HL-60 (cell line): ENCODE measurements around the gene SOS2.

Experiments used
- DNase-seq, 2 experiments: peaks; one replicate each; pipeline ENCODE4 v3.0.0-alpha.2; 2010 to 2020; ENCODE audit warnings: low read depth in 1 of 2, low spot score in 1 of 2
- H3K27ac ChIP-seq: fragments of 250-450 bp; sonication (Bioruptor Pico); replicated peaks from 2 replicates; pipeline ENCODE4 v1.5.1; 2020; ENCODE audit warnings: mild to moderate bottlenecking, moderate library complexity
- H3K27me3 ChIP-seq: fragments of 250-450 bp; sonication (Bioruptor Pico); 2 replicates; pipeline ENCODE4 v1.5.1; 2021; ENCODE audit warnings: mild to moderate bottlenecking, moderate library complexity; ENCODE audit not compliant: insufficient read depth, poor library complexity, severe bottlenecking
- H3K4me3 ChIP-seq: replicated peaks from 2 replicates; pipeline ENCODE4 v1.5.1; 2011; ENCODE audit warnings: mild to moderate bottlenecking, control low read depth, low read length; ENCODE audit not compliant: insufficient read depth
- CTCF ChIP-seq: IDR thresholded peaks from one replicate; pipeline ENCODE4 v1.5.1; 2011; ENCODE audit warnings: low read length, control low read depth, inconsistent platforms; ENCODE audit not compliant: insufficient read depth
- GABPA ChIP-seq: IDR thresholded peaks from 2 replicates; pipeline ENCODE4 v1.6.1; 2012; ENCODE audit warnings: low read depth
- POLR2AphosphoS5 ChIP-seq: IDR thresholded peaks from 2 replicates; pipeline ENCODE4 v1.6.1; 2012; ENCODE audit warnings: low read depth
- REST ChIP-seq: IDR thresholded peaks from 2 replicates; pipeline ENCODE4 v1.6.1; 2012; ENCODE audit warnings: low read depth; ENCODE audit not compliant: insufficient replicate concordance
- SPI1 ChIP-seq: IDR thresholded peaks from 2 replicates; pipeline ENCODE4 v1.6.1; 2012; ENCODE audit warnings: low read depth, mild to moderate bottlenecking, borderline replicate concordance

Gene SOS2

GRCh38 chr14:50084666-50085065, 146.7 kb downstream of the SOS2 start:
- Histone ChIP-seq H3K4me3 (no peak overlapping the region), H3K27ac (no peak overlapping the region), H3K27me3 (no peaks in the 10 kb centered on the region)
- DNase-seq: no peak
- no peak for TF ChIP-seq SPI1
- no peak for TF ChIP-seq CTCF
- TF ChIP-seq POLR2AphosphoS5: no peak
- no peak for TF ChIP-seq REST
- no peak for TF ChIP-seq GABPA

GRCh38 chr14:50083467-50084337, 147.7 kb downstream of the SOS2 start:
- H3K27me3 ChIP-seq: no peaks in the 10 kb centered on the region
- no peak overlapping the region for H3K27ac ChIP-seq
- TF ChIP-seq REST (no peak), GABPA (no peak), CTCF (no peak), SPI1 (no peak), POLR2AphosphoS5 (no peak)
- no peak for DNase-seq
- H3K4me3 ChIP-seq: no peak overlapping the region

GRCh38 chr14:50082784-50083466, 148.5 kb downstream of the SOS2 start:
- no peak for TF ChIP-seq CTCF
- no peak for TF ChIP-seq REST
- no peak for TF ChIP-seq SPI1
- TF ChIP-seq GABPA: no peak
- TF ChIP-seq POLR2AphosphoS5: no peak
- Histone ChIP-seq H3K4me3 (no peak overlapping the region), H3K27ac (no peak overlapping the region), H3K27me3 (no peaks in the 10 kb centered on the region)
- DNase-seq: no peak
